Thoracic aorta (tissue), 2 donors: ENCODE data around the gene KRTAP10-12. TPM values are rescaled to one million over a fixed set of nuclear protein-coding genes. Genes with fewer than 3 reads are reported as not detected.
A peak's percentile ranks its signal among the peaks of the same experiment; 100 is the strongest.

Experiments used
- ATAC-seq: fragments of 150-250 bp; one replicate; pipeline ENCODE4 v1.8.0; 2017; ENCODE audit warnings: low read depth; ENCODE audit not compliant: insufficient number of reproducible peaks, low FRiP score
- DNase-seq: peaks from one replicate; pipeline ENCODE4 v3.0.0-alpha.2; 2020; ENCODE audit warnings: low spot score
- H3K27ac ChIP-seq, 2 donors: fragments of 200-600 bp; sonication (generic); 1 replicate in 1 of 2; 2 replicates in 1 of 2; pipeline ENCODE4 v1.5.1; 2016; ENCODE audit warnings: mild to moderate bottlenecking in 2 of 2, moderate library complexity in 2 of 2
- H3K27me3 ChIP-seq: fragments of 200-600 bp; sonication (generic); replicated peaks from 2 replicates; pipeline ENCODE4 v1.6.0; 2016; ENCODE audit warnings: mild to moderate bottlenecking; ENCODE audit not compliant: insufficient read depth
- H3K36me3 ChIP-seq: fragments of 200-600 bp; sonication (generic); one replicate; pipeline ENCODE4 v1.5.1; 2016
- H3K4me1 ChIP-seq, 2 donors: fragments of 200-600 bp; sonication (generic); 1 replicate in 1 of 2; 2 replicates in 1 of 2; pipeline versions ENCODE4 v1.5.1 to v1.6.0; 2016; ENCODE audit warnings: low read depth in 2 of 2, mild to moderate bottlenecking in 1 of 2; ENCODE audit not compliant: control insufficient read depth in 1 of 2
- H3K4me3 ChIP-seq: fragments of 200-600 bp; sonication (generic); 2 replicates; pipeline ENCODE4 v1.5.1; 2016; ENCODE audit warnings: mild to moderate bottlenecking
- H3K9me3 ChIP-seq: fragments of 200-600 bp; sonication (generic); 2 replicates; pipeline ENCODE4 v1.5.1; 2016
- total RNA-seq, 2 donors: library from RNA; depleted of rRNA; stranded (reverse); fragments of >200 nt; gene quantifications; one replicate each; pipeline versions ENCODE4 v1.1.0 to v1.2.3, GENCODE V29; 2016
- TF ChIP-seq, protein P1 (sequence below): fragments of 200-600 bp; sonication (generic); IDR thresholded peaks from one replicate; pipeline ENCODE4 v1.5.1; 2019; ENCODE audit warnings: antibody characterized with exemption

The KRTAP10-12 gene
- total RNA-seq, 2 donors from 2014 or later = not detected

GRCh38 chr21:44706026-44706705 is 9.2 kb downstream of the KRTAP10-12 start:
- H3K4me3 ChIP-seq = no peak overlapping the region
- DNase-seq (no peak), ATAC-seq (no peak)
- no peaks in the 10 kb centered on the region for H3K9me3 ChIP-seq
- peaks cover 10% of the 10 kb centered on the region for H3K27me3 ChIP-seq
- TF ChIP-seq, protein P1, sequence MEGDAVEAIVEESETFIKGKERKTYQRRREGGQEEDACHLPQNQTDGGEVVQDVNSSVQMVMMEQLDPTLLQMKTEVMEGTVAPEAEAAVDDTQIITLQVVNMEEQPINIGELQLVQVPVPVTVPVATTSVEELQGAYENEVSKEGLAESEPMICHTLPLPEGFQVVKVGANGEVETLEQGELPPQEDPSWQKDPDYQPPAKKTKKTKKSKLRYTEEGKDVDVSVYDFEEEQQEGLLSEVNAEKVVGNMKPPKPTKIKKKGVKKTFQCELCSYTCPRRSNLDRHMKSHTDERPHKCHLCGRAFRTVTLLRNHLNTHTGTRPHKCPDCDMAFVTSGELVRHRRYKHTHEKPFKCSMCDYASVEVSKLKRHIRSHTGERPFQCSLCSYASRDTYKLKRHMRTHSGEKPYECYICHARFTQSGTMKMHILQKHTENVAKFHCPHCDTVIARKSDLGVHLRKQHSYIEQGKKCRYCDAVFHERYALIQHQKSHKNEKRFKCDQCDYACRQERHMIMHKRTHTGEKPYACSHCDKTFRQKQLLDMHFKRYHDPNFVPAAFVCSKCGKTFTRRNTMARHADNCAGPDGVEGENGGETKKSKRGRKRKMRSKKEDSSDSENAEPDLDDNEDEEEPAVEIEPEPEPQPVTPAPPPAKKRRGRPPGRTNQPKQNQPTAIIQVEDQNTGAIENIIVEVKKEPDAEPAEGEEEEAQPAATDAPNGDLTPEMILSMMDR = no peak
- no peaks in the 10 kb centered on the region for H3K36me3 ChIP-seq
- H3K4me1 ChIP-seq = no peaks in the 10 kb centered on the region
- H3K27ac ChIP-seq = no peak overlapping the region

GRCh38 chr21:44706706-44707581 is 10.0 kb downstream of the KRTAP10-12 start:
- peaks cover 10% of the 10 kb centered on the region for H3K27me3 ChIP-seq
- H3K4me1 ChIP-seq = no peaks in the 10 kb centered on the region
- DNase-seq (no peak), ATAC-seq (no peak)
- H3K4me3 ChIP-seq = no peak overlapping the region
- no peak overlapping the region for H3K27ac ChIP-seq
- H3K9me3 ChIP-seq = no peaks in the 10 kb centered on the region
- no peaks in the 10 kb centered on the region for H3K36me3 ChIP-seq
- TF ChIP-seq, protein P1 = no peak

- DNase-seq = no peak
- Histone ChIP-seq H3K9me3 (no peaks in the 10 kb centered on the region), H3K27me3 (peaks cover 10% of the 10 kb centered on the region), H3K27ac (no peak overlapping the region), H3K36me3 (no peaks in the 10 kb centered on the region), H3K4me3 (no peak overlapping the region), H3K4me1 (no peaks in the 10 kb centered on the region)
- TF ChIP-seq, protein P1 = no peak
- ATAC-seq = no peak
Observed at GRCh38 chr21:44708213-44708865, 11.4 kb downstream of the KRTAP10-12 start.

- DNase-seq (no peak), ATAC-seq (no peak)
- H3K4me3 ChIP-seq = peak overlapping the region; percentile 36
- TF ChIP-seq, protein P1 = no peak
- no peaks in the 10 kb centered on the region for H3K9me3 ChIP-seq
- no peaks in the 10 kb centered on the region for H3K36me3 ChIP-seq
- no peaks in the 10 kb centered on the region for H3K4me1 ChIP-seq
- no peak overlapping the region for H3K27ac ChIP-seq
- peaks cover 10% of the 10 kb centered on the region for H3K27me3 ChIP-seq
Observed at GRCh38 chr21:44708866-44709425, 12.0 kb downstream of the KRTAP10-12 start.
